ENCODE measurements around the gene PRDX5. TPM values are rescaled to one million over a fixed set of nuclear protein-coding genes. Genes with fewer than 3 reads are reported as not detected.

Gene PRDX5
- total RNA-seq, 1 experiment from 2014 or later: 255 TPM

GRCh38 chr11:64321026-64321425, 3.1 kb downstream of the PRDX5 start (continued):
- TF ChIP-seq AR (CRISPR knock-in tag; IDR thresholded peaks at IDR 0.05) (no peak), MAX (CRISPR knock-in tag; IDR thresholded peaks at IDR 0.05) (no peak), NFE2L1 (CRISPR knock-in tag; IDR thresholded peaks at IDR 0.05) (no peak), SMAD3 (CRISPR knock-in tag; IDR thresholded peaks at IDR 0.05; ENCODE audit: borderline replicate concordance) (no peak), ERG (CRISPR knock-in tag; IDR thresholded peaks at IDR 0.05) (no peak), ZSCAN18 (CRISPR knock-in tag; IDR thresholded peaks at IDR 0.05) (no peak), ETV6 (CRISPR knock-in tag; IDR thresholded peaks at IDR 0.05) (no peak)

- H3K27me3 Mint-ChIP-seq (ENCODE audit: low read depth): peaks cover under 1% of the 10 kb centered on the region; the same call in 1 of the 2 replicates
- H3K4me1 Mint-ChIP-seq: peaks cover 17% of the 10 kb centered on the region
- DNase-seq (ENCODE audit: low spot score) (no peak), ATAC-seq (no peak)
- ChIA-PET CTCF (interaction anchor here (4.3 to 4.9 kb wide), 2 partner anchors 20 to 34 kb away, joined by 38 to 48 read pairs; no protein-coding TSS in a partner anchor), POLR2A (no interaction called here)
- no peak overlapping the region for H3K4me3 Mint-ChIP-seq
- H3K27ac Mint-ChIP-seq: no peak overlapping the region
- H3K36me3 Mint-ChIP-seq: peaks cover 21% of the 10 kb centered on the region
- H3K9me3 Mint-ChIP-seq: no peaks in the 10 kb centered on the region
- TF ChIP-seq HMGXB4 (CRISPR knock-in tag; IDR thresholded peaks at IDR 0.05) (no peak), MXD4 (CRISPR knock-in tag; IDR thresholded peaks at IDR 0.05; ENCODE audit: borderline replicate concordance) (no peak), ZNF532 (CRISPR knock-in tag; IDR thresholded peaks at IDR 0.05; ENCODE audit: borderline replicate concordance) (no peak), AFF4 (CRISPR knock-in tag; IDR thresholded peaks at IDR 0.05; ENCODE audit: borderline replicate concordance) (no peak), CREM (CRISPR knock-in tag; IDR thresholded peaks at IDR 0.05) (no peak), ESRRA (CRISPR knock-in tag; IDR thresholded peaks at IDR 0.05; ENCODE audit: borderline replicate concordance) (no peak), ZNF512 (CRISPR knock-in tag; IDR thresholded peaks at IDR 0.05; ENCODE audit: borderline replicate concordance) (no peak)
These were observed 3.6 kb downstream of the PRDX5 start for GRCh38 chr11:64321533-64321932.
